HG02884 (cell line): ENCODE measurements around the gene FAM174B.
A peak's percentile ranks its signal among the peaks of the same experiment; 100 is the strongest.

Experiments
- ATAC-seq: cut with Tn5 transposase; IDR thresholded peaks from one replicate; pipeline ENCODE4 v1.9.1; 2021; ENCODE audit warnings: mild to moderate bottlenecking, moderate library complexity; ENCODE audit not compliant: unreplicated experiment

FAM174B gene

DNA sequence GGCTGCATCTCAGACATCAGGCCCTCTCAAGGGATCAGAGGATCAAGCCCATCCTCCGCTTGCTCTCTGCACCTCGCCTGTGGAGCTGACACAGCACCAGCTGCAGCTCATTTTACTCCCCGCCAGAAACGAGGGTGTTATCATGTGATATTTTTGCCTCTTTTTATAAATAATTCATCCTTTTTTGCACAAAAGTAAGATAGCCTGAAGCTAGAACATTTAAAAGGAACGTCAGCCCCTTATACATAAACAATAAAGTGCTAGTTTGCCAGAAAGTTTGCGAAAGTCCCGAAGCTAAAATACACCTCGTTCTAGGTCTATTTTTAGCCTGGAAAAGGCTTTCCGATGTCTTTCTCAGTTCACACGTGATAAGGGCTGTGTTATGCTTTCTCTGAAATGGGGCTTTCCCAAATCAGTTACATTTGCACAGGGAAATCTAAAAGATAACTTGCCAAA lies 9.6 kb upstream of the FAM174B start:
- no peak for ATAC-seq

GRCh38 chr15:92664178-92664900 lies 8.8 kb upstream of the FAM174B start:
- no peak for ATAC-seq

- ATAC-seq, result peak; percentile 91
Observed at GRCh38 chr15:92663250-92663951, 7.8 kb upstream of the FAM174B start.

DNA sequence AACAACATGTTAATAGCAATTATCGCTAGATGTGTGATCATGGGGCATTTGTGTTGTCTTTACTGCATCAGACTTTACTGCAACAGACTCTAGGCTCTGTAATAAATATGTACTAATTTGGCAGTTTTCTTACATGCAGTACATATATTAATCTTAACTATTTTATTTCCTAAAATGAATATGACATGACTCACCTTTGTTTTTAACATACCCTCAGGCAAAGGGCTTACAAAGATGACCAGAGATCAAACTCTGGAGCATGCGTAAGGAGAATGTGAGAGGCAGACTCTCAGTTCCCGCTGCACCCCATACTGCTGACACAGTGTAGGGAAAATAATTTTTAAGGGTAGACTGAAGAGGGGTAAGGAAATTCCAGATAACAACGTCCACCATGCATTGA lies 7.2 kb upstream of the FAM174B start:
- peak; percentile 13 for ATAC-seq

DNA sequence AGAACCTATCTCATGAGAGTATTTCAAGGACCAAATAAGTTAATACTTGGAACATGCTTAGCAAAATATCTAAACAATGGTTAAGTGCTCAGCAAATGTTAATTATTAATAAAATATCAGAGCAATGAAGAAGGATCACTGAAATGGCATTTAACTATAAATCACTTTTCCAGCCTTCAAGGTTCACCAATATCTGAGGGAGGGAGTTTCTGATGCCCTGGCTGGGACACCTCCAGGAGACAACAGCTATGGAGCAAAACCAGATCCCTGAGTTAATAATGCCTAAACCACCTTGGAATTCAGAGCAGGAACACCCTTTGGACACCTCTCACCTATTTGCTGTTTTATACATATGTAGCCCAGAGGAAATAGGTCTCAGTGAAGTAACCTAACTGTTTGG lies 6.4 kb upstream of the FAM174B start:
- no peak for ATAC-seq

DNA sequence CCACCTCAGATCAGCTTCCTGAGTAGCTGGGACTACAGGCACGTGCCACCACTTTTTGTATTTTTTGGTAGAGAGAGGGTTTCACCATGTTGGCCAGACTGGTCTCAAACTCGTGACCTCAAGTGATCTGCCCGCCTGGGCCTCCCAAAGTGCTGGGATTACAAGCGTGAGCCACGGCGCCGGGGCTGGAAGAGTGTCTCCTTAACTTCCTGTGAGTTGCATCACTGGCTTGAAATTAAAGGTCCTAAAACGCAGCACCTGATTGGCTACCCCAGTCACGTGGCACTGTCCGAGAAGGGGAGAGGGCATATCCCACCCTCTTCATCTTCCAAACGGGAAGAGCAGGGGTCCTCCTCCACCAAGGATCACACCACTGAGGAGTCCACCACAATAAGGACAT lies 5.5 kb upstream of the FAM174B start:
- ATAC-seq, result no peak

- ATAC-seq, result no peak
Observed at GRCh38 chr15:92657486-92657885, 1.9 kb upstream of the FAM174B start.

GRCh38 chr15:92656089-92656488 lies 514 bp upstream of the FAM174B start:
- no peak for ATAC-seq

DNA sequence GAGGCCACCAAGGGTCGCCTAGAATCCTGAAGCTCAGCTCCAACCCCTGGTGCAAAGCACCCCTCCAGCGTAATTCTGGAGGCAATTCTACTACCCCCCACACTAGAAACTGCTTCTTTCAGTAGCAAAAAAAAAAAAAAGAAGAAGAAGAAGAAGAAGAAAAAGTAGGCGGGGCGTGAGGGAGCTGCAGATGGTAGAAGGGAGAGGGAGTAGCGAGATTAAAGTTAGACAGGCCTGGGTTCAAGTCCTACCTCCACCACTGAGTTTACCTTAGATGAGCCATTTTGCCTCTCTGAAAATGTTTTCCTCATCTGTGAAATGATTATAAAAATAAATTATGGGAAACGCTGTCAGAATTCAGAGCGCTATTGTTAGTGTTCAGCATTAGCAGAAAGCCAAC lies 913 bp downstream of the FAM174B start:
- no peak for ATAC-seq

DNA sequence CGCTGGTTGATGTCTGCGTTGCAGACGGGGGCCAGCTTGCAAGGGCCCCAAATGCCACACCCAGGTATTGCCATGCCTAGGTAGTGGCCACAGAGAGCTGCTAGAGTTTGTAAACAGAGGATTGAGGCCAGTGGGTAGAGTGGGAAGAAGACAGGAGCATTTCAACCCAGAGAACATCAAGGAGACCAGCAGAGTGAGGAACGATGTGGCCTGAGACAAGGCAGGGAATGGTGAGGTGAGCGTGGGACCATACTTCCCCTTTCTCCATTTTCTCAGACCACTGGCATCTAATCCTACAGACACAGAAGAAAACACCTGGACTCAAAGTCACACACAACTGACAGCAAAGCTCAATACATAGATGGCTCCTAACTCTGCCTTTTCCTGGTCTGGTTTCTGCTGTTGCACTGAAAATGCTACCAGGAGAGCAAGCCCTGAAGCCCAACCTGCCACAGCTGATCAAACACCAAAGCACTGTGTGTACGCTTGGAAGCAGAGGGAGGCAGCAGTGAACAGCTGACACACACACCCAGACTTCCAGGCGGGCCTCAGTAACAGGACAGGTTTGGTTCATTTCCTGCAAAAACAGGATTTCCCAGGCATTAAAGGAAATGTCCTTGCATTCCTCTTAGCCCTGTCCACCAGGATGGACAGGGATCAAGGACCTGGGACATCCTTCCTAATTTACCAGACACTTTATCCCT lies 1.6 kb downstream of the FAM174B start:
- no peak for ATAC-seq

GRCh38 chr15:92653366-92653765 lies 2.2 kb downstream of the FAM174B start:
- no peak for ATAC-seq

GRCh38 chr15:92652576-92652966 lies 3.0 kb downstream of the FAM174B start:
- ATAC-seq, result no peak

- ATAC-seq, result no peak
Observed at GRCh38 chr15:92651877-92652575, 3.5 kb downstream of the FAM174B start.

DNA sequence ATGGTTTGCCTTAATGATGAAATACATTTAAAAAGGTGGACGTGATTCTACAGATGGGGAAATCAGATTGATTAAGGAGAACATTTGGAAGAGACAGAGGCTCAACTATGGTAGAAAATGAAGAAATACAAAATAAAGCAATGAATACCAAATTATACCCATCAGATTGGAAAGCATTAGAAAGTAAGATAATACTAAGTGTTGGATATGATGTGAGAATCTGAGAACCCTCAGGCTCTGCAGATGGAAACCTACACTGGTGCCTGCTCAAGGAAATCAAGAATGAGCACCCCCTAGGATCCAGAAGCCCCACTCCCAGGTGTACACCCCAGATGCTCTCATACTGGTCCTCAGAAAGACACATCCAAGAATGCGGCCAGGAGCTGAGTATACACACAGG lies 4.6 kb downstream of the FAM174B start:
- ATAC-seq, result no peak

- no peak for ATAC-seq
Observed at GRCh38 chr15:92650256-92650655, 5.3 kb downstream of the FAM174B start.

- ATAC-seq, result no peak
Observed at GRCh38 chr15:92648190-92648875, 7.2 kb downstream of the FAM174B start.

- ATAC-seq, result no peak
Observed at GRCh38 chr15:92647467-92648163, 8.0 kb downstream of the FAM174B start.

GRCh38 chr15:92646216-92646615 lies 9.4 kb downstream of the FAM174B start:
- no peak for ATAC-seq

GRCh38 chr15:92645731-92646130 lies 9.8 kb downstream of the FAM174B start:
- no peak for ATAC-seq

DNA sequence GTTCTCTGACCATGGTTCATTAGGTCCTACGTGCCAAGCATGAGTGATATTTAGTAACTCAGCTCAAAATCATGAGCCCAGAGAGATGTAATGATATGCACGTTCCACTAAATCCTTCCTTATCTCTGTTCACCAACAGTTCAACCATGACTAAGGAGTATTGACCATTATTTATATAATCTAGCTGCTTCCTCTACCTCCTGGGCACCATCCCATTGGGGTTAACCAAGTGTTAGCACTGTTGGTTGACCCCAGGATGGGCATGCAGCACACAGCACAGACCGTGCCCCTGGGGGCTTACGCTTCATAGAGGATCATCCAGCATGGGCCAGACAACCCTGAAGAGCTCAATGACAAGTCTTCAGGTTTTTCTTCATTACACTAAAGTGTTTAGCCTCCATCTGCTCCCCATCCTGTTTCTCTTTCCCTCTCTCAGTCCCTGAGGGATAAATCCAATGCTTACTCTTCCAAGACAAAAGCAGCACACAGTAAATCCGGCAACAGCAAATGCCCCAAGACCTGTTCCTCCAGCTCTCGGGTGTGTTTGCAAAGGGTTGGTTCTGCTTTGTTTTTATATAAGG lies 10.4 kb downstream of the FAM174B start:
- no peak for ATAC-seq
